GM12878 (cell line): ENCODE results near the gene CAVIN2. TPM values are rescaled to one million over a fixed set of nuclear protein-coding genes. Genes with fewer than 3 reads are reported as not detected.

Experiments
- ATAC-seq: fragments of 200-7000 bp; cut with Tn5 transposase; 3 replicates; pipeline ENCODE4 v1.9.1; 2020; ENCODE audit warnings: mild to moderate bottlenecking, moderate library complexity
- BruUV-seq: library from RNA; stranded (reverse); fragments of 400-500 nt; replicated peaks from 2 replicates; lab custom pipeline; 2021; lab: Mats Ljungman, UMichigan
- CTCF ChIA-PET: fragments of 300-600 bp; sonication (Branson Sonifier 250); formaldehyde crosslinking; extraction: SDS; loops from one replicate; lab custom pipeline; 2021; ENCODE audit warnings: inconsistent platforms; lab: Yijun Ruan, JAX
- POLR2A ChIA-PET: fragments of 350-600 bp; formaldehyde crosslinking; extraction: SDS; loops from one replicate; lab custom pipeline; 2021; ENCODE audit warnings: inconsistent platforms; lab: Charles Lee
- RAD21 ChIA-PET: fragments of 300-600 bp; sonication (Branson Sonifier 250); formaldehyde crosslinking; loops from one replicate; lab custom pipeline; 2023; ENCODE audit warnings: antibody characterized with exemption; ENCODE audit not compliant: unreplicated experiment; lab: Charles Lee
- SMC1A ChIA-PET: fragments of 300-600 bp; sonication (Branson Sonifier 250); formaldehyde crosslinking; loops from one replicate; lab custom pipeline; 2023; ENCODE audit not compliant: unreplicated experiment, uncharacterized antibody; lab: Charles Lee
- DNase-seq: peaks from one replicate; pipeline ENCODE4 v3.0.0-alpha.2; 2011; ENCODE audit warnings: low read depth, low spot score
- FAIRE-seq: peaks from 3 replicates; lab custom pipeline; 2011; peaks lifted over from hg19 to GRCh38; lab: Jason Lieb, UNC
- H2AFZ ChIP-seq: 2 replicates; pipeline ENCODE4 v1.6.0; 2011; ENCODE audit warnings: low read depth, low read length, control low read depth; ENCODE audit not compliant: control insufficient read depth
- H3K27ac ChIP-seq: 2 replicates; pipeline ENCODE4 v1.5.1; 2011; ENCODE audit warnings: control low read depth; ENCODE audit not compliant: control insufficient read depth, insufficient read depth
- H3K27me3 ChIP-seq, 2 experiments: replicated peaks in 1 of 2; 2 replicates each; pipeline versions ENCODE4 v1.6.0 to v1.6.1; 2011; ENCODE audit warnings: low read length in 1 of 2; ENCODE audit not compliant: control insufficient read depth in 2 of 2, insufficient read depth in 2 of 2
- H3K36me3 ChIP-seq, 2 experiments: 2 replicates each; pipeline ENCODE4 v1.5.1; 2011; ENCODE audit warnings: low read length in 1 of 2; ENCODE audit not compliant: control insufficient read depth in 2 of 2, insufficient read depth in 2 of 2
- H3K4me1 ChIP-seq: 2 replicates; pipeline ENCODE4 v1.6.1; 2011; ENCODE audit warnings: mild to moderate bottlenecking, low read length, moderate library complexity, mixed read lengths; ENCODE audit not compliant: control insufficient read depth, insufficient read depth
- H3K4me2 ChIP-seq: 2 replicates; pipeline ENCODE4 v1.6.0; 2011; ENCODE audit warnings: control low read depth; ENCODE audit not compliant: control insufficient read depth, insufficient read depth
- H3K4me3 ChIP-seq: fragments of 200-600 bp; sonication (generic); 2 replicates; pipeline ENCODE4 v1.5.1; 2016
- H3K79me2 ChIP-seq: 2 replicates; pipeline ENCODE4 v1.6.0; 2011; ENCODE audit warnings: low read length; ENCODE audit not compliant: control insufficient read depth, insufficient read depth
- H3K9ac ChIP-seq: 2 replicates; pipeline ENCODE4 v1.8.0; 2011; ENCODE audit warnings: low read length, control low read depth, mixed read lengths; ENCODE audit not compliant: control insufficient read depth, insufficient read depth
- H3K9me3 ChIP-seq: replicated peaks from 3 replicates; pipeline ENCODE4 v1.5.1; 2011; ENCODE audit warnings: mild to moderate bottlenecking, low read length; ENCODE audit not compliant: control insufficient read depth, insufficient read depth
- H4K20me1 ChIP-seq: 2 replicates; pipeline ENCODE4 v1.6.0; 2011; ENCODE audit not compliant: control insufficient read depth, insufficient read depth
- ASH2L ChIP-seq: fragments of 300-600, 200-600 bp; sonication (generic); IDR thresholded peaks from 2 replicates; pipeline ENCODE4 v1.6.1; 2017; ENCODE audit warnings: low read depth, mild to moderate bottlenecking, borderline replicate concordance
- BHLHE40 ChIP-seq, 2 experiments: fragments of 450-650 bp in 1 of 2; IDR thresholded peaks; 2 replicates each; pipeline ENCODE4 v1.6.1; 2011 to 2017; ENCODE audit warnings: low read depth in 2 of 2, borderline replicate concordance in 1 of 2, improper control_type of control experiment in 1 of 2, low read length in 1 of 2, mild to moderate bottlenecking in 1 of 2
- BMI1 ChIP-seq: fragments of 450-650 bp; IDR thresholded peaks from 2 replicates; pipeline ENCODE4 v1.6.1; 2016; ENCODE audit warnings: mild to moderate bottlenecking, moderate library complexity, borderline replicate concordance
- CBX3 ChIP-seq: fragments of 200-600 bp; sonication (generic); IDR thresholded peaks from 2 replicates; pipeline ENCODE4 v1.6.1; 2016; ENCODE audit warnings: low read depth, borderline replicate concordance
- CHD1 ChIP-seq: IDR thresholded peaks from 2 replicates; pipeline ENCODE4 v1.6.1; 2012; ENCODE audit warnings: low read depth, low read length, improper control_type of control experiment
- CREB1 ChIP-seq: IDR thresholded peaks from 2 replicates; pipeline ENCODE4 v1.6.1; 2012; ENCODE audit warnings: low read depth, mild to moderate bottlenecking, inconsistent platforms
- DPF2 ChIP-seq: fragments of 450-650 bp; IDR thresholded peaks from 2 replicates; pipeline ENCODE4 v1.6.1; 2017; ENCODE audit warnings: mild to moderate bottlenecking
- EGR1 ChIP-seq, 2 experiments: IDR thresholded peaks; 1 replicate in 1 of 2; 2 replicates in 1 of 2; pipeline ENCODE4 v1.6.1; 2011 to 2012; ENCODE audit warnings: low read depth in 2 of 2, low read length in 2 of 2, borderline replicate concordance in 1 of 2, mild to moderate bottlenecking in 1 of 2, moderate library complexity in 1 of 2
- ELK1 ChIP-seq: IDR thresholded peaks from 2 replicates; pipeline ENCODE4 v1.6.1; 2012; ENCODE audit warnings: low read depth, low read length, improper control_type of control experiment
- ESRRA ChIP-seq: IDR thresholded peaks from 2 replicates; pipeline ENCODE4 v1.6.1; 2012; ENCODE audit warnings: mild to moderate bottlenecking, low read length, improper control_type of control experiment
- HDAC2 ChIP-seq: fragments of 200-600 bp; sonication (generic); IDR thresholded peaks from 2 replicates; pipeline ENCODE4 v1.6.1; 2017
- IRF5 ChIP-seq: fragments of 450-650 bp; IDR thresholded peaks from 2 replicates; pipeline ENCODE4 v1.6.1; 2017; ENCODE audit warnings: borderline replicate concordance
- JUND ChIP-seq: IDR thresholded peaks from 2 replicates; pipeline ENCODE4 v1.6.1; 2012; ENCODE audit warnings: low read depth, mild to moderate bottlenecking, low read length, improper control_type of control experiment, moderate library complexity
- LARP7 ChIP-seq: fragments of 450-650 bp; IDR thresholded peaks from 2 replicates; pipeline ENCODE4 v1.6.1; 2017; ENCODE audit warnings: mild to moderate bottlenecking
- NR2C1 ChIP-seq: fragments of 450-650 bp; IDR thresholded peaks from 2 replicates; pipeline ENCODE4 v1.6.1; 2017; ENCODE audit warnings: antibody characterized with exemption, mild to moderate bottlenecking, moderate library complexity
- STAT3 ChIP-seq: IDR thresholded peaks from 2 replicates; pipeline ENCODE4 v1.6.1; 2011; ENCODE audit warnings: low read depth, low read length, improper control_type of control experiment
- TCF7 ChIP-seq: IDR thresholded peaks from 2 replicates; pipeline ENCODE4 v1.6.1; 2014; ENCODE audit warnings: antibody characterized with exemption, borderline replicate concordance
- YY1 ChIP-seq: IDR thresholded peaks from 2 replicates; pipeline ENCODE4 v1.6.1; 2011; ENCODE audit warnings: low read depth, mild to moderate bottlenecking, low read length
- WGBS: methylation state at CpG from one replicate; pipeline ENCODE4 v1.1.6; 2016; ENCODE audit warnings: low lambda C conversion rate; ENCODE audit not compliant: insufficient replicate concordance, insufficient coverage; ENCODE audit errors: missing lambda C conversion rate; 5-methylcytosine and 5-hydroxymethylcytosine counted together
- in situ Hi-C: fragments of 300-500 bp; cut with MboI; formaldehyde crosslinking; loops from 9 replicates; pipeline ENCODE4 v1.14.3; 2018; ENCODE audit warnings: mixed read lengths
- intact Hi-C: fragments of 100-400 bp; cut with micrococcal nuclease; formaldehyde crosslinking; loops from one replicate; pipeline ENCODE4 v1.14.2; 2022; ENCODE audit not compliant: unreplicated experiment
- polyA plus RNA-seq, 11 experiments: library from polyadenylated mRNA; depleted of rRNA in 4 of 11; unstranded in 6 of 11; stranded (reverse) in 5 of 11; fragments of >200 nt; fragmentation: Nextera tagmentation in 4 of 11; fragmentation: Illumina TruSeq in 1 of 11; extraction: Ambion mirVana in 4 of 11; extraction: Trizol in 1 of 11; gene quantifications; 1 replicate in 1 of 11; 2 replicates in 10 of 11; pipeline versions ENCODE4 v1.2.1 to v1.2.3, GENCODE V29; 2011 to 2016; ENCODE audit warnings: inconsistent platforms in 2 of 11, missing spikeins in 2 of 11, low read depth in 1 of 11
- total RNA-seq, 4 experiments: library from RNA; depleted of rRNA in 3 of 4; stranded (reverse); fragments of >200 nt in 3 of 4; fragmentation: Illumina TruSeq in 1 of 4; extraction: Trizol in 1 of 4; gene quantifications; 2 replicates each; pipeline versions ENCODE4 v1.2.1 to v1.2.3, GENCODE V29; 2013 to 2021

Gene CAVIN2
- total and polyA plus RNA-seq, 10 of the 15 experiments (the other 5 are each of a cell fraction or from before 2014, with no cell fraction given) = not detected

- SMC1A ChIA-PET = interaction anchor here (0.6 to 2.3 kb wide), 5 partner anchors 9 to 360 kb away, joined by 3 to 17 read pairs (median 3); no protein-coding TSS in a partner anchor
Measured at GRCh38 chr2:191803007-191803406, 43.9 kb downstream of the CAVIN2 start.

More at GRCh38 chr2:191803007-191803406, 43.9 kb downstream of the CAVIN2 start:
- no peak for TF ChIP-seq EGR1 (IDR thresholded peaks at IDR 0.05; ENCODE audit: borderline replicate concordance in 1 of 2, low read depth in 2 of 2, low read length in 2 of 2)
- no peak for TF ChIP-seq DPF2
- TF ChIP-seq LARP7 = no peak
- TF ChIP-seq HDAC2 = no peak
- TF ChIP-seq BMI1 = no peak
- TF ChIP-seq BHLHE40 (IDR thresholded peaks at IDR 0.05; ENCODE audit: borderline replicate concordance in 1 of 2, low read depth in 2 of 2, low read length in 1 of 2) = no peak
- no peak for TF ChIP-seq NR2C1
- no peak for TF ChIP-seq CBX3
- TF ChIP-seq ASH2L = no peak
- no peak for TF ChIP-seq ESRRA
- TF ChIP-seq CHD1 = no peak
- TF ChIP-seq TCF7 = no peak
- TF ChIP-seq ELK1 = no peak
- TF ChIP-seq STAT3 = no peak
- no peak for TF ChIP-seq CREB1
- no peak for TF ChIP-seq IRF5
- no peak for TF ChIP-seq JUND
- no peak for TF ChIP-seq YY1
- ChIA-PET CTCF (interaction anchor here (1.2 to 3.1 kb wide), 5 partner anchors 9 to 359 kb away, joined by 3 to 15 read pairs (median 5); no protein-coding TSS in a partner anchor), RAD21 (interaction anchor here (0.7 to 1.3 kb wide), 3 partner anchors 127 to 359 kb away, joined by 3 read pairs; no protein-coding TSS in a partner anchor), POLR2A (no interaction called here)
- Histone ChIP-seq H3K36me3 (no peaks in the 10 kb centered on the region), H3K4me2 (no peak overlapping the region), H3K4me3 (no peak overlapping the region), H3K79me2 (no peaks in the 10 kb centered on the region), H3K9me3 (no peaks in the 10 kb centered on the region), H3K9ac (no peak overlapping the region), H2AFZ (no peak overlapping the region), H3K27me3 (no peaks in the 10 kb centered on the region; a peak in 1 of 4 replicates), H3K27ac (no peak overlapping the region), H4K20me1 (no peaks in the 10 kb centered on the region), H3K4me1 (no peaks in the 10 kb centered on the region)
- in situ Hi-C loops (no loop called here), intact Hi-C loops (no loop called here)
- WGBS = 77% methylated on average over 1 of the region's 1 CpG
- no TSS peak for BruUV-seq
- FAIRE-seq = no peak
- no peak for ATAC-seq
- DNase-seq = no peak
